SH-SY5Y (cell line): ENCODE results near the gene PEF1.

Experiments
- GATA2 ChIP-seq: IDR thresholded peaks from 2 replicates; pipeline ENCODE4 v1.6.1; 2011; ENCODE audit warnings: mild to moderate bottlenecking, low read depth, low read length
- GATA3 ChIP-seq: IDR thresholded peaks from 2 replicates; pipeline ENCODE4 v1.6.1; 2011; ENCODE audit warnings: low read depth, mild to moderate bottlenecking, low read length, moderate library complexity

PEF1 gene

DNA sequence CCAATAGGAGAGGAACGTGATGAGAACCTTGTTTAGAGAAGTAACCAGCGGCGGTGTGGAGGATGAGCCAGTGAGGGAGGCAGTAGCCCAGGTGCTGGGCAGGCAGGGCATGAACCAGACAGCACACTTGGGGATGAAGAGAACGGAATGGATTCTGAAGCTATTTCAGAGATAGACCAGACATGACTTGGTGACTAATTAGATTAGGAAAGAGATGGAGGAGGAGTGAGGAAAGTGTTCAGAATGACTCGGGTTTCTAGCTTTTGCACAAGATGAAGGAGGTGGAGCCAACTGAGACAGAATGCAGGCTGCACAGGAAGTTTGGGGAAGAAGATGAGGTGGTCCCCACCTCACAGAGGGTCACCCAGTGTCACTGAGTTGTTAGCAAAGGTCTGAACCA lies 5.1 kb downstream of the PEF1 start:
- no peak for TF ChIP-seq GATA2

DNA sequence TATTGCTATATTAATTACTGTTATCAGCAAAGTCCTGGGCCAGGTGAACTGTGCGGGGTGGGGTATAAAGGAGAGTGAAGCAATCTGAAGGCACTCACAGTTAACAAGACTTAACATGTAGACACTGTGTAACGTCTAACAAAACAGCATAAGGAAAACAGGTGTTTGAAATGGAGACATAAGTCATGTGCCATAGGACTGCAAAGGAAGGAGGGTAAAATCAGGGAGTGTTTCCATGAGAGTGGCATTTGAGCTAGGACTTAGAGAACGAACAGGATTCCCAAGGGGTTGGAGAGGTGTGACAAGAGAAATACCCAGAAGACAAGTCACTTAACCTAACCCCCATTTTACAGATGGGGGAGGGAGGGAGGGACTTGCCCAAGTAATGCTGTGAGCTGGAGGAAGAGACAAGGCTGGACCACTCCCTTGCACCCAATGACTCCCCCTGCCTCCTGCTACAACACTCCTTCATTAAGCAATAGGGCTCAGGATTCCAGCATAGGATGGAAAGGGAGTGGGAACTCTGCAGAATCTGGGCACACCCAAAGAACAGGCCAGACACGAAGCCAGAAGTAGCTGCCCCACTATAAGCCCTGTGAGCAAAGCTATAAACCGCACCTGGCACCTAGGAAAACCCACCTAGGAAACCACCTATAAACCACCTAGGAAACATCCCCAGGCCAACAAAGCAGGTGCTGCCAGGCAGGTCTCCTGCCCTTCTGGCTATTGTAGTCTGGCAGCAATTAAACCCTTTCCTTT lies 6.6 kb downstream of the PEF1 start:
- TF ChIP-seq GATA3 (no peak), GATA2 (no peak)

DNA sequence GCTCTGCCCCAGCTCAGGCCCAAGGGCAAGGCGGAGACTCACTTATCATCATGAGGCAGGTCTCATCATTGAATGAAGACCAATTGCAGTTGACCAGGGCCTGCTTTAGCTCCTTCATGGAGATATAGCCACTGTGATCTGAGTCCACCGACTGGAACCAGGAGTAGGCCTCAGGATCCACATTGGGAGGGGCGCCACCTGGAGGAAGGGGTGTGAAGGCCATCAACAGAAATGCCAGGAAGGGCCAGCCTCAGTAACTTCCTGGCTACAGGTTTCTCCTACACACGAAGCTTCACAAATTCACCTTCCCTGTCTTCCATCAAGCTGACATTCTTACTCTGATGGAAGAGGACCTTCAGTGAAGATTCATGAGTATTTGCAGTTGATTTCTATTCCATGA lies 11.6 kb downstream of the PEF1 start:
- no peak for TF ChIP-seq GATA2
- no peak for TF ChIP-seq GATA3

DNA sequence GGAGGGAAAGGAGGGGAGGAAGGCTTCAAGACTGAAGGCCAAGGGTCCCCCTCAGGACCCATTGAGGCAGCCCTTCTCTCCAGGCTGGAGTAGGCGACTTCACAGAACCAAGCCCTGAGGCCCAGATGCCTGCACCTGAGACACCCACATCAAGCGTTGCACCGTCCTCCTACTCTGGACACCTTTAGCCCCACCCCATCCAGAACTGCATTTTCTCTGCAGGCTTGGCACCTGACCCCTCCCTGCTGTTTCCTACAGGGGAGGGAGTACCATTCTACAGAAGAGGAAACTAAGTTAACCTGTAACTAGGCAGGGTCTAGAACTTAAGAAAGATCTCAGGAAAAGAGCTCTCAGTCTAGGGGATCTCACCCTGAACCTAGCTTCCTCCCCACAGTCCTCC lies 12.0 kb downstream of the PEF1 start:
- TF ChIP-seq GATA3 (no peak), GATA2 (no peak)

DNA sequence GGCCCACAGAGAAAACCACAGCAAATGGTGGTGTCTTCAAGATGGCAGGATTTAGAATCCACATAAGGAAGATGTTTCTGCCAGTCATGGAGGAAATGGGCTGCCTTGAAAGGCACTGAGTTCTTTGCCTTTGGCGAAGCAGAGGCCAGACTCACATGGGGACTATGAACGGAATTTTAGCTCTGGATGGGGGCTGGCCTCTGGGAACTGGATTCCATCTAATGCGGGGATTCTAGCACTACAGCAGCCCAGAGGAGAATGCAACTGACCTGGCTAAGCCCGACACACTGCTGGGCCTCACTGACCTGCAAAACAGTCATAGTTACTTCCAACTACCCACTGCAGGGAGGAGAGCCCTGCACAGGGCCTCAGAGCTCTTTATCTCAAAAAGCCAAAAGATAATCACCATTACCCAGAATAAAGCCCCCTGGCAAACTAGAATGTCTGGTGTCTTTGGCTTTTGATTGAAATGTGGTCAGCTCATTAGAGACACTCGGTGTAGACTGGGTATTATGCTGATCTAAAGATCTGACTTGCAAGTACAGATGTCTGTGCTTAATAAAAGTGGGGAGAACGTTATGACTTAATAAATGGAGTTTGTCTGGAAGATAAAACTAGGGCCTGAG lies 15.6 kb downstream of the PEF1 start:
- peak; percentile 96 for TF ChIP-seq GATA2
- TF ChIP-seq GATA3: peak; percentile 93; the same call in 1 of the 2 replicates

DNA sequence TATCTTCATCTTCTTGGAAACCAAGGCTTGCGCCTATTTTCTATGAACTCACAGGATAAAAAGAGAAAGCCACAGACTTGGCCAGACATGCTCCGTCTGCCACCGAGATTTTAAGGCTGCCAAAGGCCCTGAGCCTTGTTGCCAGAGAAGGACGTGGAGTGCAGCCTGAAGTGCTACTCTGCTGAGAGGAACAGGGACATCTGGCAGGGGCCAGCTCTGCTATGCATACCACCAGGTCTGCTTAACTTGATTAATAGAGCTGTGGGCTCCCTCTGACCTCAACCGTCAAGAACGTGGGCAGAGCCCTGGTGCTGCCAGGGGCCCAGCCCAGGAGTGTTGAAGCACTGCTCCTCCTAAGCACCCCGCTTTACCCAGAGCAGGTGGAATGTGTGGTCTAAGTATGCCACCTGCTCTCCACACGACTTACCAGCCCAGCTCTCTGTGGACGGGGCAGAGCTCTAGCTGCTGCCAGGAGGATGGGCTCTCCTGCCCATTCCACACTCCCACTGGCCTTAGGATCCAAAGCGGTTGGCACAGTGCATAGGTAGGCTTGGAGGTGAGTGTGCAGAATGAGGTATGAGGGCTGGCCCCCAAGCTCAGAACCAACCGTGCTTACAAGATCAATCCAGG lies 16.6 kb downstream of the PEF1 start:
- TF ChIP-seq GATA2 (0 out of 2 replicates have a peak, but pooled peaks have one; percentile 18), GATA3 (no peak)

DNA sequence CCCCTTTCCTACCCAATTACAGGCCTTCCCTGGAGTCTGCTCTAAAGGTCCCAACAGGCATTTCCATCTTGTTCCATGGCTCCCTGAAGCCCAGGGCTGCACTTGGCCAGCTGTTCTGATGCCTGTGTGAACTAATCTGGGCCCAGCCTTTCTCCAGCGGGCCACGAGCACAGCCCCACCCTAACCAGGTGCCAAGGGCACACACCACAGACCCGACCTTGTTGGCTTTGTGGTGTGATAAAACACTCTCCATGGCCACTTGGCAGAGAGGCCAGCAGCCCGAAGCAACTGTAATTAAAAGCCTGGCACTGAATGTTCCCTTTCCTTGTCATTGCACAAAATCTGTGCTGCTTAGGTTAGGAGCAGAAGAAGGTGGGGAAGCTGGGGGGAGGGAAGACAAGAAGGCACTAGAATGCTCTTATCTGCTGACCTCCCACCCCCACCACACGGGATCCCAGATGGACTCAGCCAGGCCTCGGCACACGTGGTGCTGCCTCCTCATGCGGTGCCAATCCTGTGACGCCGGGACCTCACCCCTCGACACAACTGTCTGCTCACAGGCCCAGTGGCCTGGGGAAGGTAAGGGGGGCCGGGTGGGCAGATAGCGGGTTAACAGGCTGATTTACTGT lies 17.3 kb downstream of the PEF1 start:
- TF ChIP-seq GATA3: no peak
- peak; percentile 86 for TF ChIP-seq GATA2

DNA sequence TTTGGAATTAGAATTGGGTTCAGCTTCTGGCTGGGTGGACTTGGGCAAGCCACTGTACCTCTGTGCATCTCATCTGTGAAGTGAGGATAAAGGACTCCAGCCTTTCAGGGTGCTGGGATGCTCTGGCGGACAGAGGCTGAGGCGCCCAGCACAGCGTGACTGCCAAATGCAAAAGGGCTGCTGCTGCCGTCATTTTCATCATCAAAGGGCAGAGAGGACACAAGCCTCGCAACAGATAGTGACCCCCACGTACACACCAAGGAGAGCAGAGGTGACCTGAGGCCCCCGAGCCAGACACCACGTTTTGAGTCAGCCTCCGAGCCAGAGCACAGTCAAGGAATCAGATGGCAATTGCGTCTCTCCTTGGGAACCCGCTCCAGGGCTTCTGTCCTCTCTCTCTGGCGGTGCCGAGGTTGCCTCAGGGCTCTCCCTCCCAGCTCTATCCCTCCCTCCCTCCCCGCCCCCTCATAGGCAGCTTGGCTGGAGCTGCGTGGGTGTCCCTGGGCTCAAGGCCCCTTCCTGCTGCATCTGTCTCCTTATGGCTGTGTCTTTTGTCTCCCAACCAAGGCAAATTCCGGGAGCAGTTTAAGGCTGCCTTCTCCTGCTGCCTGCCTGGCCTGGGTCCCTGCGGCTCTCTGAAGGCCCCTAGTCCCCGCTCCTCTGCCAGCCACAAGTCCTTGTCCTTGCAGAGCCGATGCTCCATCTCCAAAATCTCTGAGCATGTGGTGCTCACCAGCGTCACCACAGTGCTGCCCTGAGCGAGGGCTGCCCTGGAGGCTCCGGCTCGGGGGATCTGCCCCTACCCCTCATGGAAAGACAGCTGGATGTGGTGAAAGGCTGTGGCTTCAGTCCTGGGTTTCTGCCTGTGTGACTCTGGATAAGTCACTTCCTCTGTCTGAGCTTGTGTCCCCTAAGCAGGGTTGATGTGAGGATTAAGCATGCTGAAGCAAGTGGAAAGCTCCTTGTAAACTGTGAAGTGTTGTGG lies 18.2 kb downstream of the PEF1 start:
- TF ChIP-seq GATA2 (no peak), GATA3 (no peak)

DNA sequence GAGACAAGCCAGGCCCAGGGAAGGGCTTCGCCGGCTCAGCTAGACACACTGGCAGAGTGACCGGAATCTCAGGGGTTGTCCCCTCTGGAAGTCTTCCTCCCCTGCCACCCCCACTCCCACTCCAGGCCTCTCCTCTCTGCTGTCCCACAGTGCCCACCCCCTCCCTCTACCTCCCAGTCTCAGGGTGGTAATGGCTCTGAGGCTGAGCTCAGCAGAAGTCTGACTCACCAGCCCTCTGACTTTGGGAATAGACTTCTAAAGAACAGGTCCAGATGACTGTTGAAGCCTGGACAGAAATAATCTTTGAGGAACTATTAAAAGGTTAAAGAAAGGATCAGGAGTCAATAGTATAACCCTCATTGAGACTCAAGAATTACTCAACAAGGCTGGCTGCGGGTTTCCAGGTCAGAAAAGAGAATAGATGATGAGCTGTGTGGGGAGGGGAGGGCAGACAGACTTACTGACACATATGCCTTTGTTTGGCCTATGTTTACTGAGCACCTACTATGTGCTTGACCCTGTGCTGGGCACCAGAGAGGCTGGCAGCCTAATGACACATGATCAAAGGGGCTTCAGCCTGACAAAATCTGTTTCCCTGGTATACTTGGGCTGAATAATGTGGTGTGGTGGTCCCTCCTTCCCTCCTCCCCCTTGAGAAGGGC lies 19.0 kb downstream of the PEF1 start:
- TF ChIP-seq GATA3 (no peak), GATA2 (no peak)

DNA sequence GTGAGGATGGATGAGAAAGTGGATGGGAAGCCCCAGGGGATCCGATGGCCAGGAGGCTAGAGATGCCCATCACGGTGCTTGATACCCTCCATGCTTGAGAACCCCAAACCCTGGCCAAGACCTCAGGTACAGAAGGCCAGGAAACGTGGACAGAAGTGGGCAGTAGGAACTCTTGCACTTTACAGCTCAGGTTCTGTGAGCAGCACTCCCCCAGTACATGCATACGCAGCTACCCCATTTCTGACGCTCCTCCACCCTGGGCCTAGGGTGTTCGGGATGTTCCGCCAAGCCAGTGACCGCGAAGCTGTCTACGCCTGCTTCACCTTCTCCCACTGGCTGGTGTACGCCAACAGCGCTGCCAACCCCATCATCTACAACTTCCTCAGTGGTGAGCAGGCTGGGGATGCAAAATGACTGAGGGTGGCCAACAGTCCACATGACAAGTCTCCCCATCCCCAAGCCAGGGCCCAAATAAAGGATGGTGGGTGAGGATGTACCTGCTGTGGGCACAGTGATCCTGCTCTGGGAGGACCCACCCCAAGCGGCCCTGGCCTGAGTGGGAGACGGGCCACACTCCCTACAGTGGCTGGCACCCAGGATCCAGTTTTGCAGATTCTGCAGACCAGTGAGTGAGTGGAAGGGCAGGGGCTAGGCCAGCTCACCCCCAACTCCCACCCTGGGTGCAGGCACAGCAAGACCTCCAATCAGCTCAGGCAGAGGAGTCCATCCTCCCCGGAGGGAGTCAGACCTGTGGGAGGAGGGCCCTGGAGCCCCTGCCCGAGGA lies 19.8 kb downstream of the PEF1 start:
- no peak for TF ChIP-seq GATA2
- TF ChIP-seq GATA3: no peak

DNA sequence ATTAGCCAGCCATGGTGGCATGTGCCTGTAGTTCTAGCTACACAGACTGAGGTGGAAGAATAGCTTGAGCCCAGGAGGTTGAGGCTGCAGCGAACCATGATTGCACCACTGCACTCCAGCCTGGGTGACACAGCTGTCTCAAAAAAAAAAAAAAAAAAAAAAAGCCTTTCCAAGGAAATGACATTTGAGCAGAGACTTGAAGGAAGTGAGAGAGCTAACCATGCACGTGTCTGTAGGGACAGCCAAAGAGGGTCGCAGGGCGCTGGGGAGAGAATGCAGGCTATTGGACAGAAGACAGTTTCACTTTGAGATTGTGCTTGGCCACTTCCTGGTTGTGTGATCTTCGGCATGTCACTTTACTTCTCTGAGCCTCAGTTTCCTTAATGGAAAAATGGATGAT lies 20.4 kb downstream of the PEF1 start:
- TF ChIP-seq GATA3 (no peak), GATA2 (no peak)

DNA sequence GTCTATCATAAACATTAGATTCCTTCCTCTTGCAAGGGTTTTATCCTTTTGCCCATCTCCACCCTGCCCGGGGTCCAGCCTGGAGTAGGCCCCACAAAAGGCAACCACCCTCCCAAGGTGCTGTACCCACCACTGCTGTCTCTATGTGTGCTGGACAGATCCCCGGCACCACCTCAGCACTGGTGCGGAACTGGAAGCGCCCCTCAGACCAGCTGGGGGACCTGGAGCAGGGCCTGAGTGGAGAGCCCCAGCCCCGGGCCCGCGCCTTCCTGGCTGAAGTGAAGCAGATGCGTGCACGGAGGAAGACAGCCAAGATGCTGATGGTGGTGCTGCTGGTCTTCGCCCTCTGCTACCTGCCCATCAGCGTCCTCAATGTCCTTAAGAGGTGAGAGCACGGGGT lies 21.3 kb downstream of the PEF1 start:
- TF ChIP-seq GATA3: no peak
- no peak for TF ChIP-seq GATA2
